GM18870 (cell line): Measurements from ENCODE around the gene CLCNKB.
"Not testable (repeated sequence)": the region's sequence is repeated elsewhere in the genome, so short reads cannot be mapped to it uniquely, and the experiment has no call there.

Source experiments
- ATAC-seq: cut with Tn5 transposase; IDR thresholded peaks from one replicate; pipeline ENCODE4 v1.9.1; 2021; ENCODE audit warnings: moderate library complexity; ENCODE audit not compliant: unreplicated experiment

The CLCNKB gene

DNA sequence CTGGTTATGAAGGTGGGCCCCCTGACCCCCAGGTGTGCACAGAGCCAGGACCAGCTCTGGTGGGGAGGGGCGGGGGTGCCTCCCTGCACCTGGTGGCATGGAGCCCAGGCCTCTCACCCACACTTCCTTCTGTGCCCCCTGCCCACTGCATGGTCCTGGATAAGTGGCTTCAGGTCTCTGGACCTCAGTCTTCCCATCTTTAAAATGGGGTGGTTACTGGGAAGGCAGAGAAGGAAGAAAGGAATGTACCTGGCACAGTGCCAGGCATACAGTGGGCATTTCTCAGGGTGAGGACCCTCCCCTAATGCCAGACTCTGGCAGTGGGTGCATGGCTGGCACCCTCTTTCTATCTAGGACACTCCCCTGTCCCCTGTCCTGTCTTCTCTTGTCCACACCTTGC is 14.3 kb upstream of the CLCNKB start:
- ATAC-seq, result no peak

GRCh38 chr1:16031551-16031950 is 12.0 kb upstream of the CLCNKB start:
- no peak for ATAC-seq

- no peak for ATAC-seq
Measured at GRCh38 chr1:16032388-16033102, 11.0 kb upstream of the CLCNKB start.

- not testable (repeated sequence) for ATAC-seq
Measured at GRCh38 chr1:16033103-16033632, 10.4 kb upstream of the CLCNKB start.

- not testable (repeated sequence) for ATAC-seq
Measured at GRCh38 chr1:16036461-16036860, 7.1 kb upstream of the CLCNKB start.

DNA sequence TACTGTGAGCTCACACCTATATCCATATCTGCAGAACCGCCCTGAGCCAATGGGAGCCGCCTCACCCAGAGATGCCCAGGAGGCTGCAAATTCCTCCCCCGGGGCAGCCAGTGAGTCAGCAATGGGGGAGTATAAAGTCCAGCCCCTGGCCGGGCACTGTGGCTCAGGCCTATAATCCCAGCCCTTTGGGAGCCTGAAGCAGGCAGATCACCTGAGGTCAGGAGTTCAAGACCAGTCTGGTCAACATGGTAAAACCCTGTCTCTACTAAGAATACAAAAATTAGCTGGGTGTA is 5.0 kb upstream of the CLCNKB start:
- ATAC-seq, result no peak

DNA sequence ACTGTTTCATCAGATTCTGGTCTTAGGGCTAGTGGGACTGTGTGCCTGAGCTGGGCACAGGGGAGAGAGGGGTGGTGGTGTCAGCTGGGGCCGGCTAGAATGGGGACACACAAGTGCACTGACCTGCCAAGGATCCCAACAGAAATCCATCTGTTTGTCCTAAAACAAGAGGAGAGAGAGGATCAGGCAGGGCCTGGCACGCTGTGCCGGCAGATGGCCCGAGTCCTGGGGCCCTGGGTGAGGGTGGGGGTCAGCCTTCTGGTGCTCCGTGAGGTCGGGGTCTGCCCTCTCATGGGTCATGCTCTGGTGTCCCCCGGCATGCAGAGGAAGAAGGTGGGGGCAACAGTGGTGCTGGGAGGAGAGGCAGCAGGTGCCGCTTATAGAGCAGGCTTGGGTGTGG is 3.7 kb upstream of the CLCNKB start:
- ATAC-seq, result not testable (repeated sequence)

- ATAC-seq, result no peak
Measured at GRCh38 chr1:16041200-16041599, 2.4 kb upstream of the CLCNKB start.

- no peak for ATAC-seq
Measured at GRCh38 chr1:16042096-16042495, 1.5 kb upstream of the CLCNKB start.

- not testable (repeated sequence) for ATAC-seq
Measured at GRCh38 chr1:16042654-16043053, 928 bp upstream of the CLCNKB start.

DNA sequence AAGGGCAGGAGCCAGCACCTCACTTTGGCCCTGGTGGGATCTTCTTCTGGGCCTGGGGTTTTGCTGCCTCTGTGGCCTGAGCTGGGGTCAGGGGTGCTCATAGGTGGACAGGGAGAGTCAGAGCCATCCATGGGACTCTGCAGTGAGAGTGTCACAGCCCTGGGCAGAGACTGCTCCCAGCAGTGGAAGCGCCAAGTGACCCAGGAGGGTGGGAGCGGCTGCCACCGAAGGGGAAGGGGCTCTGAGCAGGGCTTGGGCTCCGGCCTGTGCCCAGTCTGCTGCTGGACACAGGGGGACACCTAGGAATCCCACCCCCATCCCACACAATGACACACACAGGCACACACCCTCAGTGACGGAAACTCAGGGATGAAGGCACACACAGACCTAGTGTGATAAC is 368 bp downstream of the CLCNKB start:
- ATAC-seq, result no peak

- ATAC-seq, result no peak
Measured at GRCh38 chr1:16046842-16047241, 3.3 kb downstream of the CLCNKB start.

DNA sequence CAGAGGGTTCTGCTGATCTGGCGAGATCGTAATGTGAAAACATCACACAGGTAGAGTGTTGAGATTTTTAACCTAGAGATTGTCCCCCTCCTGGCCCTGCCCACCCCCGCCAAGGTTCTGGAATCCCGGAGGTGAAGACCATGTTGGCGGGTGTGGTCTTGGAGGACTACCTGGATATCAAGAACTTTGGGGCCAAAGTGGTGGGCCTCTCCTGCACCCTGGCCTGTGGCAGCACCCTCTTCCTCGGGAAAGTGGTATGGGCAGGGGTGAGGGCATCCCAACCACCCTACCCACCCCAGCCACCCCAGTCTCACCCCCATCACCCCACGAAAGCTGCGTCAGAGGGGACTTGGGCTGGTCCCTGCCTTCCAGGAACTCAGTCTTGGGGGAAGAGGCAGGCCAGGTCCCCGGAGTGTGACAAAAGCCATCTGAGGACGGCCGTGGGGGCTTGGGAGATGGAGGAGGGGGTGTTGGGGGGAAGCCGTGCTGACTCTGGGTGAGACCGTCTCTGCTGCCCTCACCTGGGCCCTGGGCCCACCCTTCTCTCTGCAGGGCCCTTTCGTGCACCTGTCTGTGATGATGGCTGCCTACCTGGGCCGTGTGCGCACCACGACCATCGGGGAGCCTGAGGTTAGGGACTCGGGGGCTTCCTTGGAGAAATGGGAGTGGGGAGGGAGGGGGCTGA is 4.4 kb downstream of the CLCNKB start:
- no peak for ATAC-seq

- ATAC-seq, result no peak
Measured at GRCh38 chr1:16048573-16049189, 5.1 kb downstream of the CLCNKB start.

GRCh38 chr1:16050328-16050727 is 6.7 kb downstream of the CLCNKB start:
- no peak for ATAC-seq

DNA sequence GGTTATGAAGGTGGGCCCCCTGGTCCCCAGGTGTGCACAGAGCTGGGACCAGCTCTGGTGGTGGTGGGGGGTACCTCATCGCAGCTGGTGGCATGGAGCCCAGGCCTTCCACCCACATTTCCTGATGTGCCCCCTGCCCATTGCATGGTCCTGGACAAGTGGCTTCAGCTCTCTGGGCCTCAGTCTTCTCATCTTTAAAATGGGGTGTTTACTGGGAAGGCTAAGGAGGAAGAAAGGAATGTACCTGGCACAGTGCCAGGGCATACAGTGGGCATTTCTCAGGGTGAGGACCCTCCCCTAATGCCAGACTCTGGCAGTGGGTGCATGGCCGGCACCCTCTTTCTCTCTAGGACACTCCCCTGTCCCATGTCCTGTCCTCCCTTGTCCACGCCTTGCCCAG is 7.5 kb downstream of the CLCNKB start:
- no peak for ATAC-seq

- ATAC-seq, result not testable (repeated sequence)
Measured at GRCh38 chr1:16051949-16052348, 8.4 kb downstream of the CLCNKB start.

GRCh38 chr1:16053781-16054502 is 10.4 kb downstream of the CLCNKB start:
- no peak for ATAC-seq

DNA sequence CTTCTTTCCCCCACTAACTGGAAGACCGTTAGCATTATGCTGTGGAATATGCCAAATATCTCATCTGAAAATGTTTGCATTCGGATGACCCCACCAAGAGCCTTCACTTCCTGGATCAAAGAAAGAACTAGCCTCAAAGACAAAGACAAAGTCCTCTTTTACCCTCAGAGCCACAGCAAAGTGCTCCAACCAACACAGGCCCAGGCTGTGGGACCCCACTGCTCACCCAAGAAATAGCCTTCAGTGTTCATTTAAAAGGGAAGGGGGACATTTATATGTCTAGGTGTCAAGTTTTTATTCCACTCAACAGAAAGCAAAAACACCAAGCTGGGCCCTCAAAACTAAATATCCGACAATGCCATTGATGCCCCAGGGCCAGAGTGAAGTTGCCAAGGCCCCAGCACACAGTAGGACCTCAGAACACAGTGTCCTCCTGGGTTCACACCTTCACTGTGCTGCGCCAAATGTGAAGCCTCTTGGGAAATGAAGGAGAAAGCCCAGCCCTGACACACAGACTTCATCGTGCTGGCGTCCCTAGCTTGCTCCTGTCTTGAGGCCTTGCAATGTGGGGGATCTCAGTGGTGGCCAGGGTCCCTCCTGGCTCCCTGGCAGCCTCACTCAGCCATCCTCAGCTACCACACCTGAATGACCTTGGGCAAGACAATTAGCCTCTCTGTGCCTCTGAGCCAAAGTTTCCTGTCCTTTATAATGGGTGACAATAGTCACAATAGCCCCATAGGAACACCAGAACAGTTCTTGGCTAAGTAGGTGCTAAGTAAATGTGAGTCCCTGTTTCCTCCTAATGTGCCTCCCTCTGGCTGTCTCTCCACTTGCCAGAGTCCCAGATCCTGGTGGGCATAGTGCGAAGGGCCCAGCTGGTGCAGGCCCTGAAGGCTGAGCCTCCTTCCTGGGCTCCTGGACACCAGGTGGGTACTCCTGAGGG is 11.3 kb downstream of the CLCNKB start:
- no peak for ATAC-seq
